Measurements from ENCODE around the gene TREM2.

TREM2 gene

DNA sequence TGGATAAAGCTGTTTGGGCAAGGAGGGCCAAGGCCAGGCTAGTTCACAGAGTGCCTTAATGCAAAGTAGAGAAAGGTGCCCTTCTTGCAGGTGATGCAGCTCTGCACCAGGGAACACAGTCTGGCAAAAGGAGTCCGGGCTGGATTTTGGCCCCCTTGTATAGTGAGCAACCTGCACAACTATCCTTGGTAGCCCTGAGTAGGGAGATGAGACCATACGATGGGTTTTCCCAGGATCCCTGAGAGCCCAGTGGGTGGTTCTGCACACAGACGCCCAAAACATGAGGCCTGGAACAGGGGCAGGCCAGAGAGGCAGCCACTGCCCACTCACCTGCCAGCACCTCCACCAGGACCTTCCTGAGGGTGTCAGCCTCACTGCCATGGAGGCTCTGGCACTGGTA, 2.0 kb downstream of the TREM2 start:
- TF ChIP-seq, protein P1, sequence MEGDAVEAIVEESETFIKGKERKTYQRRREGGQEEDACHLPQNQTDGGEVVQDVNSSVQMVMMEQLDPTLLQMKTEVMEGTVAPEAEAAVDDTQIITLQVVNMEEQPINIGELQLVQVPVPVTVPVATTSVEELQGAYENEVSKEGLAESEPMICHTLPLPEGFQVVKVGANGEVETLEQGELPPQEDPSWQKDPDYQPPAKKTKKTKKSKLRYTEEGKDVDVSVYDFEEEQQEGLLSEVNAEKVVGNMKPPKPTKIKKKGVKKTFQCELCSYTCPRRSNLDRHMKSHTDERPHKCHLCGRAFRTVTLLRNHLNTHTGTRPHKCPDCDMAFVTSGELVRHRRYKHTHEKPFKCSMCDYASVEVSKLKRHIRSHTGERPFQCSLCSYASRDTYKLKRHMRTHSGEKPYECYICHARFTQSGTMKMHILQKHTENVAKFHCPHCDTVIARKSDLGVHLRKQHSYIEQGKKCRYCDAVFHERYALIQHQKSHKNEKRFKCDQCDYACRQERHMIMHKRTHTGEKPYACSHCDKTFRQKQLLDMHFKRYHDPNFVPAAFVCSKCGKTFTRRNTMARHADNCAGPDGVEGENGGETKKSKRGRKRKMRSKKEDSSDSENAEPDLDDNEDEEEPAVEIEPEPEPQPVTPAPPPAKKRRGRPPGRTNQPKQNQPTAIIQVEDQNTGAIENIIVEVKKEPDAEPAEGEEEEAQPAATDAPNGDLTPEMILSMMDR (IDR thresholded peaks at IDR 0.05; ENCODE audit: low read depth, low read length): no peak
- DNase-seq (ENCODE audit: extremely low read depth, low read depth): no peak

DNA sequence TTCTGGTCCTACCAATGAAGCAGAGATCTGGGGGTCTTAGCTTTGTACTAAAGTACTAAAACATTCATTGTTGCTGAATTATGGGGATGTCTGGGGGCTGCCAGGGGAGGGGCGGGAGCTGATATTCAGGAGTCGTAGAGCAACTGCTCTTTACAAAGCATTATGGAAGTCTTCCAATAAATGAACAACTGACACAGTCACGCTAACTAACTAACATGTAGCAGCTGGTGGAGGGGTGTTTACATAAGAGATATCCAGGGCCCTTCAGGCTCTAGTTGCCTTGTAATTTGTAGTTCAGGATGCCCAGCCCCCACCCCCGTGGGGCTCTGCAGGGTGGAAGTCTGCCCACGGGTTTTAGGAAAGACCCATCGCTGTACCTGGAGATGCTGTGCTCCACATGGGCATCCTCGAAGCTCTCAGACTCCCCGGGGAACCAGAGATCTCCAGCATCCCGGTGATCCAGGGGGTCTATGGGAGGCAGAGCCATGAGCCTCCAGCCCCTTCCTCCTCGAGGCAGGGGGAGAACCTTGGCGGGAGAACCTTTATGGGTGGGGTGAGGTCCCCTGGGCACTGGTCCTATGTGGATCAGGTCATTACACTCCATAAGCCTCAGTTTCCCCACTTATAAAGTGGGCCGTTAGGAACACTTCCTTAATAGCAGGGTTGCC, 3.4 kb downstream of the TREM2 start:
- DNase-seq (ENCODE audit: extremely low read depth, low read depth): no peak
- TF ChIP-seq, protein P1 (IDR thresholded peaks at IDR 0.05; ENCODE audit: low read depth, low read length): no peak

DNA sequence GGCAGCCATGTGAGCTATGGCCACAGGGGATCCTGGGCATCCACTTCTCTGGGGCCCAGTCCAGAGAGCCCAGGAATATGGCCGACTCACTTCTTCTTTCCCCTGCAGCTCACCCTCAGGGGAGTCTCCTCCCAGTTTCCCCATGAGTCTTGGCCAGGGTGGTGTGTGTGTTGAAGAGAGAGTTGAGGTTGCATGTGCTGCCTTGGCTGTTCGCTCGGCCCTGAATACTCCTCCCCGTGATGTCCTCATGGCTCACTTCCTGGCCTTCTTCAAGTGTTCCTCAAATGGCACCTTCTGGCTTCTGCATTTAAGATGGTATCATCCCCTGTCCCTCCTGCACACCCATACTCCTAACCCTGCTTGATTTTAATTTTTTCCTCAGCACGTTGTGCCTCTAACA, 5.6 kb downstream of the TREM2 start:
- DNase-seq (ENCODE audit: extremely low read depth, low read depth): no peak
- TF ChIP-seq, protein P1 (IDR thresholded peaks at IDR 0.05; ENCODE audit: low read depth, low read length): no peak

DNA sequence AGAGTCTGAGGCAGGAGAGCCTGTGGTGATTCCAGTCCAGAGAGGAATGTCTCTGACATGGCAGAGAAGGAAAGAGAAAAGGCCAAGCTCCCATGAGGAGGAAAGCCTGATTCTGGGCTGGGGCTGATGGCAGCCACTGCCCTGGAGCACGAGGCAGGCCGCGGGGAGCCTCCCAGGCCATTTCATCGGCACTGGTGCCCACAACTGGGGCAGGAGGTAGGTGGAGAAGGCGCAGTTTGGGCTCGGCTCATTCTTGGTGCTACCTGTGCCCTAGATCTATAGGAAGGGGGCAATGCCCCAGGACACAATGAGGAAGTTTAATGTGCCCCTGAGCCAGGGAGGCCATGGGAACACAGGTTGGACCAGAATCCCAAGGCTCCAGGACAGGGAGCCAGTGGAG, 6.1 kb downstream of the TREM2 start:
- TF ChIP-seq, protein P1 (IDR thresholded peaks at IDR 0.05; ENCODE audit: low read depth, low read length): no peak
- no peak for DNase-seq (ENCODE audit: extremely low read depth, low read depth)

GRCh38 chr6:41156001-41156400, 6.9 kb downstream of the TREM2 start:
- DNase-seq (ENCODE audit: extremely low read depth, low read depth): no peak
- TF ChIP-seq, protein P1 (IDR thresholded peaks at IDR 0.05; ENCODE audit: low read depth, low read length): no peak

DNA sequence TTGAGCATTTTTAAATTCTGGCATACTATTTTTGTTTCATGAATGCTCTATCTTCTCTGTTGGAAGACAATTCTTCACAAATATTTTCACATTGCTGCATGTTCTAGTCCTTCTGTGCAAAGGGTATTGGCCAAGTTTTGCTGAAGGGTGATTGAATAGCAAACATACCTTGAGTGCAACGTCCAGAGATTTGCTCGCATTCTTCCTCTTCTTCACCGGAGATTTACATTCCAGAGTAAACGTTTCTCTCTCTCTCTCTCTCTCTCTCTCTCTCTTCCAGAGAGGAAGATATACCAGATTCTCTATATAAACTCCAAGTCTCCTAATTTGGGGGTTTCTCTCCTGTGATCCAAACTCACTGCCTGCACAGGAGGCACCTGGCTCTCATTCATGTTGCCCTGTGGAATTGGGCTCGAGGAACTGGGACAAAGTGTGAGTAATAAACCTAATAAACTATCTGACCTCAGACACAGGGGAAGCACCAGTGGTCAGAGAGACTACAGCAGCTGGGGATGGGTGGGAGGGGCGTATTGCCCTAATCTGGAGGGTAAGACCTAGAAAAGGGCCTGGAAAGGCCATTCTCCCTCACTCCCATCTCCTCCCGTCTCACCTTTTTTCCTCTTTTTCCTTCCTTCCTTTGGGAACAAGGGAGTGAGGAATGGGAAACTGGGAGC, 7.6 kb downstream of the TREM2 start:
- DNase-seq (ENCODE audit: extremely low read depth, low read depth): no peak

More for the DNA sequence above, 7.6 kb downstream of the TREM2 start:
- TF ChIP-seq, protein P1 (IDR thresholded peaks at IDR 0.05; ENCODE audit: low read depth, low read length): no peak
